GM12875 (cell line): ENCODE results near the gene RRP15.

Source experiments
- H3K4me3 ChIP-seq: one replicate; pipeline ENCODE4 v1.5.1; 2011; ENCODE audit warnings: low read depth, low read length, control low read depth
- CTCF ChIP-seq: IDR thresholded peaks from 2 replicates; pipeline ENCODE4 v1.5.1; 2011; ENCODE audit warnings: low read depth, mild to moderate bottlenecking, control low read depth, inconsistent platforms, low read length, moderate library complexity, borderline replicate concordance; ENCODE audit not compliant: insufficient read depth

Gene RRP15

DNA sequence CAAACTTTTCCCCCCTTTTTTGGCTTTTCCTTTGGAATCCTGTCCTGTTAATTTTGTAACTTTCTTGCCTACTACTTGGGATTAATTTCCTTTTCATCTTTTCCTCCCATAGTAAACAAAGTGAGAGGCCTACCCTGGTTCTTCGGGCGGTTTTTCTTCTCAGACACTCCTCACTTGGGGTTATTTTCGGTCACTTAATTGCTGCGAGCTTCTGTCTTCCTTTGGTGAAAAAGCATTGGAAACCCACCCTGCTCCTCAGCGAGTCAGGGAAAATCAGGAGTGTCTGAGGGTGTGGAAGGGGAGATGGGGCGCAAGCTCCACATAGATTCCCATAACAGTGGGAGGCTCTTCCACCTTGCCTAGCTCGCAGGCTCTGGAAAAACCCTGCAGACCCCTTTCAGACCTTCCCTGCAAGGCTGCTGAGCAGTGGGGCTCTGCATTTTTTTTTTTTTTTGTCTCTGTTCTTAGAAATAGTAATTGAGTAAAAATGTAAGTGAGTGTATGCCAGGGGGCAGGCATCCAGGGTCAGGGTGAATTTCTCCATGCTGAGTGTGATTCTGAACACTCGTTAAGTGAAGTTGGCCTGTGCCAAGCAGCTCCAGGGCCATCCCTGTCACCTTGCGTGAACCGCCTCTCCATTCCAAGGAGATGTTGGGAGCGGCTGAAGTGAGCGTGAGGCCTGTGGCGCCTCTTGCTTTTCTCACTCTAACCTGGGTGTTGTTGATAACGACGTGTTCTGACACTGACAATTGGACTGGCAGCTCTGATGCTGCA lies 80.3 kb downstream of the RRP15 start:
- H3K4me3 ChIP-seq, result no peak overlapping the region
- no peak for TF ChIP-seq CTCF

- no peak for TF ChIP-seq CTCF
- no peak overlapping the region for H3K4me3 ChIP-seq
Observed at GRCh38 chr1:218366322-218367052, 81.4 kb downstream of the RRP15 start.

- no peak overlapping the region for H3K4me3 ChIP-seq
- TF ChIP-seq CTCF, result no peak
Observed at GRCh38 chr1:218367118-218367517, 82.0 kb downstream of the RRP15 start.

- no peak overlapping the region for H3K4me3 ChIP-seq
- TF ChIP-seq CTCF, result no peak
Observed at GRCh38 chr1:218368686-218369085, 83.6 kb downstream of the RRP15 start.

GRCh38 chr1:218369688-218370511 lies 84.8 kb downstream of the RRP15 start:
- H3K4me3 ChIP-seq, result no peak overlapping the region
- TF ChIP-seq CTCF, result no peak

GRCh38 chr1:218371927-218372672 lies 87.0 kb downstream of the RRP15 start:
- no peak for TF ChIP-seq CTCF
- no peak overlapping the region for H3K4me3 ChIP-seq
